Mesenchymal stem cell (in vitro differentiated cells and primary cell): ENCODE measurements around the gene COL1A1.

ENCODE experiments used
- DNase-seq: peaks from one replicate; pipeline ENCODE4 v3.0.0-alpha.2; 2013
- H2AFZ ChIP-seq: one replicate; pipeline ENCODE4 v1.6.1; 2013; ENCODE audit warnings: low read depth, mild to moderate bottlenecking, control low read depth, inconsistent platforms, low read length, moderate library complexity
- H2AK5ac ChIP-seq: 2 replicates; pipeline ENCODE4 v1.6.1; 2013; ENCODE audit warnings: low read length, moderate library complexity, mild to moderate bottlenecking, inconsistent platforms; ENCODE audit not compliant: severe bottlenecking
- H2BK120ac ChIP-seq: one replicate; pipeline ENCODE4 v1.6.1; 2013; ENCODE audit warnings: low read depth, mild to moderate bottlenecking, inconsistent platforms, low read length, moderate library complexity
- H2BK12ac ChIP-seq, 2 experiments: one replicate each; pipeline ENCODE4 v1.6.1; 2013; ENCODE audit warnings: inconsistent platforms in 2 of 2, low read length in 2 of 2, mild to moderate bottlenecking in 2 of 2, moderate library complexity in 2 of 2, control low read depth in 1 of 2
- H2BK15ac ChIP-seq: one replicate; pipeline ENCODE4 v1.6.1; 2013; ENCODE audit warnings: mild to moderate bottlenecking, low read depth, inconsistent platforms; ENCODE audit not compliant: poor library complexity, severe bottlenecking
- H2BK5ac ChIP-seq: 2 replicates; pipeline ENCODE4 v1.6.1; 2013; ENCODE audit warnings: low read depth, mild to moderate bottlenecking, low read length, control low read depth, inconsistent platforms; ENCODE audit not compliant: poor library complexity, severe bottlenecking
- H3K14ac ChIP-seq, 2 experiments: one replicate each; pipeline ENCODE4 v1.6.1; 2013; ENCODE audit warnings: inconsistent platforms in 2 of 2, low read length in 2 of 2, control low read depth in 1 of 2, mild to moderate bottlenecking in 1 of 2, moderate library complexity in 1 of 2
- H3K18ac ChIP-seq, 2 experiments: one replicate each; pipeline ENCODE4 v1.6.1; 2013; ENCODE audit warnings: inconsistent platforms in 2 of 2, low read length in 2 of 2, control low read depth in 1 of 2, low read depth in 1 of 2, mild to moderate bottlenecking in 1 of 2
- H3K23ac ChIP-seq, 2 experiments: one replicate each; pipeline ENCODE4 v1.6.1; 2013; ENCODE audit warnings: inconsistent platforms in 2 of 2, low read length in 2 of 2, mild to moderate bottlenecking in 2 of 2, moderate library complexity in 2 of 2, control low read depth in 1 of 2
- H3K27ac ChIP-seq: 2 replicates; pipeline ENCODE4 v1.5.1; 2013; ENCODE audit warnings: mild to moderate bottlenecking, moderate library complexity, low read length, control low read depth, inconsistent platforms; ENCODE audit not compliant: poor library complexity, severe bottlenecking
- H3K27me3 ChIP-seq, 2 experiments: 2 replicates each; pipeline versions ENCODE4 v1.6.1 to v1.7.0; 2013; ENCODE audit warnings: low read length in 2 of 2, mild to moderate bottlenecking in 2 of 2, moderate library complexity in 2 of 2, control low read depth in 1 of 2, inconsistent platforms in 1 of 2; ENCODE audit not compliant: control insufficient read depth in 1 of 2, insufficient read depth in 1 of 2
- H3K36me3 ChIP-seq, 2 experiments: 2 replicates each; pipeline versions ENCODE4 v1.6.1 to v1.7.0; 2013; ENCODE audit warnings: low read length in 2 of 2, control low read depth in 1 of 2, inconsistent platforms in 1 of 2, low read depth in 1 of 2, mild to moderate bottlenecking in 1 of 2; ENCODE audit not compliant: insufficient read depth in 2 of 2, control insufficient read depth in 1 of 2
- H3K4ac ChIP-seq, 2 experiments: one replicate each; pipeline ENCODE4 v1.6.1; 2013; ENCODE audit warnings: inconsistent platforms in 2 of 2, low read length in 2 of 2, mild to moderate bottlenecking in 2 of 2, moderate library complexity in 2 of 2, control low read depth in 1 of 2, low read depth in 1 of 2
- H3K4me1 ChIP-seq: 2 replicates; pipeline ENCODE4 v1.6.1; 2013; ENCODE audit warnings: low read depth, low read length, control low read depth; ENCODE audit not compliant: control insufficient read depth, insufficient read depth
- H3K4me2 ChIP-seq: 2 replicates; pipeline ENCODE4 v1.6.1; 2013; ENCODE audit warnings: low read length, mild to moderate bottlenecking, inconsistent platforms; ENCODE audit not compliant: poor library complexity, severe bottlenecking
- H3K4me3 ChIP-seq, 2 experiments: 2 replicates each; pipeline versions ENCODE4 v1.5.1 to v1.7.0; 2013; ENCODE audit warnings: low read length in 2 of 2, mild to moderate bottlenecking in 2 of 2, control low read depth in 1 of 2, low read depth in 1 of 2; ENCODE audit not compliant: insufficient read depth in 1 of 2
- H3K79me1 ChIP-seq: replicated peaks from 2 replicates; pipeline ENCODE4 v1.6.1; 2013; ENCODE audit warnings: mild to moderate bottlenecking, control low read depth, low read length, inconsistent platforms; ENCODE audit not compliant: poor library complexity, severe bottlenecking
- H3K9ac ChIP-seq: 2 replicates; pipeline ENCODE4 v1.7.0; 2013; ENCODE audit warnings: mild to moderate bottlenecking, low read length, moderate library complexity
- H3K9me3 ChIP-seq: 2 replicates; pipeline ENCODE4 v1.7.0; 2013; ENCODE audit warnings: mild to moderate bottlenecking, low read length; ENCODE audit not compliant: control insufficient read depth
- H4K8ac ChIP-seq: one replicate; pipeline ENCODE4 v1.6.1; 2013; ENCODE audit warnings: inconsistent platforms, mild to moderate bottlenecking, low read length, moderate library complexity
- H4K91ac ChIP-seq: one replicate; pipeline ENCODE4 v1.6.1; 2013; ENCODE audit warnings: mild to moderate bottlenecking, low read length, inconsistent platforms
- WGBS: methylation state at CpG from one replicate; pipeline ENCODE4 v1.1.7; 2013; ENCODE audit warnings: mixed read lengths; 5-methylcytosine and 5-hydroxymethylcytosine counted together

The COL1A1 gene

GRCh38 chr17:50196036-50196435 lies 5.4 kb downstream of the COL1A1 start:
- Histone ChIP-seq H3K14ac (peak overlapping the region in 1 of 2 experiments; percentile 2), H3K36me3 (peaks cover 82 to 84% of the 10 kb centered on the region in 2 experiments), H3K18ac (peak overlapping the region; percentile 65 to 93), H3K4me1 (peaks cover 54% of the 10 kb centered on the region), H2BK15ac (no peak overlapping the region), H4K8ac (no peak overlapping the region), H3K27me3 (no peaks in the 10 kb centered on the region), H3K4ac (peak overlapping the region in 1 of 2 experiments; percentile 42), H2AK5ac (peak overlapping the region; percentile 21), H4K91ac (peak overlapping the region; percentile 37), H2BK5ac (no peak overlapping the region), H3K9me3 (no peaks in the 10 kb centered on the region), H2BK12ac (no peak overlapping the region), H3K23ac (no peak overlapping the region), H3K4me2 (no peak overlapping the region), H3K79me1 (no peaks in the 10 kb centered on the region), H2BK120ac (no peak overlapping the region), H3K9ac (peak overlapping the region; percentile 100), H3K4me3 (peak overlapping the region in 1 of 2 experiments; percentile 100), H2AFZ (no peak overlapping the region), H3K27ac (peak overlapping the region; percentile 82)
- WGBS, result 88% methylated on average over 5 of the region's 5 CpGs
- no peak for DNase-seq

DNA sequence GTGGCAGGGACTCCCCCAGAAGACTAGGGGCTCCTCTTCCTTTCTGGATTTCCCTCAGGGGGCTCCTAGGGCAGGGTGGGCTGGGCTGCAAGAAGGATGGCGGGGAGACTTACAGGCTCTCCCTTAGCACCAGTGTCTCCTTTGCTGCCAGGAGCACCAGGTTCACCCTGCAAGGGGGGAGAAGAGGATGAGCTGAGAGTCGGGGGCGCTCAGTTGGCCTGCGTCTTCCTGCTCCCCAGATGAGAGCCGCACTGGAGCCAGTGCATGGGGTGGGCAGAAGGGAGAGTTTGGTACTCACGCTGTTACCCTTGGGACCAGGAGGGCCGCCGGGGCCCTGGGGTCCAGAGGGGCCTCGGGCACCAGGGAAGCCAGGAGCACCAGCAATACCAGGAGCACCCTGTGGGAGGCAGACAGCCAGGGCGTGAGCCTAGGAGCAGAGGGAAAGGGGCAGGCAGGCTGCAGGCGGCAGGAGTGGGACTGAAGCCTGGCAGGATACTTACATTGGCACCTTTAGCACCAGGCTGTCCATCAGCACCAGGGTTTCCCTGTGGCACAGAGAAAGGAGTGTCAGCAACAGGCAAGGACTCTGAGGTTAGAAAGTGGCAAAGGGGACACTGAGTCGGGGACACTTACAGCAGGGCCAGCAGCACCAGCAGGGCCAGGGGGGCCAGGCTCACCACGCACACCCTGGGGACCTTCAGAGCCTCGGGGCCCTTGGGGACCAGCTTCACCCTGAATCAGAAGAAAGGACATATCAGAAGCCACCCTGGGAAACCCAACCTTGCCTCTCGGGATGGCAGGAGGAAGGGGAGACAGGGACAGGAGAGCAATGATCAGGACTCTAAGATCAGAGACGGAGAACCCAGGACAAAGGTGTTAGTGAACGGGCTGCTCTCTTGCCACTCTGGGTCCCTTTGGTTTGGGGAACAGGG lies 6.2 kb downstream of the COL1A1 start:
- no peak overlapping the region for H2BK120ac ChIP-seq
- H3K4me2 ChIP-seq, result no peak overlapping the region
- no peaks in the 10 kb centered on the region for H3K9me3 ChIP-seq
- no peak overlapping the region for H2BK15ac ChIP-seq
- H2BK5ac ChIP-seq, result no peak overlapping the region
- peaks cover 90 to 92% of the 10 kb centered on the region in 2 experiments for H3K36me3 ChIP-seq
- peak overlapping the region in 1 of 2 experiments; percentile 93 for H3K18ac ChIP-seq
- peak overlapping the region; percentile 82 for H3K27ac ChIP-seq
- H2AK5ac ChIP-seq, result no peak overlapping the region
- no peak overlapping the region for H3K4ac ChIP-seq
- H3K27me3 ChIP-seq, result no peaks in the 10 kb centered on the region
- peak overlapping the region in 1 of 2 experiments; percentile 76 for H3K14ac ChIP-seq
- H3K4me1 ChIP-seq, result peaks cover 61% of the 10 kb centered on the region
- H4K8ac ChIP-seq, result no peak overlapping the region
- 96% methylated on average over 17 of the region's 17 CpGs for WGBS
- peak; percentile 45 for DNase-seq
- peak overlapping the region in 1 of 2 experiments; percentile 59 for H2BK12ac ChIP-seq
- peak overlapping the region; percentile 100 for H3K9ac ChIP-seq
- H3K4me3 ChIP-seq, result peak overlapping the region in 1 of 2 experiments; percentile 100
- H3K79me1 ChIP-seq, result no peaks in the 10 kb centered on the region
- no peak overlapping the region for H3K23ac ChIP-seq
- peak overlapping the region; percentile 19 for H4K91ac ChIP-seq
- no peak overlapping the region for H2AFZ ChIP-seq

- Histone ChIP-seq H3K9me3 (no peaks in the 10 kb centered on the region), H3K18ac (peak overlapping the region; percentile 14 to 84), H2AK5ac (no peak overlapping the region), H3K4me2 (no peak overlapping the region), H2BK15ac (no peak overlapping the region), H3K4me1 (peaks cover 70% of the 10 kb centered on the region), H3K79me1 (no peaks in the 10 kb centered on the region), H3K27ac (peak overlapping the region; percentile 82), H3K4me3 (peak overlapping the region in 1 of 2 experiments; percentile 34), H4K8ac (peak overlapping the region; percentile 47), H3K14ac (peak overlapping the region in 1 of 2 experiments; percentile 13), H4K91ac (peak overlapping the region; percentile 29), H2AFZ (no peak overlapping the region), H2BK12ac (peak overlapping the region in 1 of 2 experiments; percentile 37), H3K23ac (no peak overlapping the region), H3K27me3 (no peaks in the 10 kb centered on the region), H3K9ac (peak overlapping the region; percentile 100), H2BK5ac (no peak overlapping the region), H3K36me3 (peaks cover 94 to 96% of the 10 kb centered on the region in 2 experiments), H3K4ac (peak overlapping the region in 1 of 2 experiments; percentile 54), H2BK120ac (no peak overlapping the region)
- WGBS, result 93% methylated on average over 25 of the region's 25 CpGs
- no peak for DNase-seq
Observed at GRCh38 chr17:50194140-50194933, 7.1 kb downstream of the COL1A1 start.
